H1 (cell line): Measurements from ENCODE around the gene USP16.
"Not testable (repeated sequence)": the region's sequence is repeated elsewhere in the genome, so short reads cannot be mapped to it uniquely, and the experiment has no call there.

Experiments
- ATF3 ChIP-seq: IDR thresholded peaks from 2 replicates; pipeline ENCODE4 v1.6.1; 2011; ENCODE audit warnings: low read depth, mild to moderate bottlenecking, low read length; ENCODE audit not compliant: insufficient read depth
- CHD2 ChIP-seq: IDR thresholded peaks from 2 replicates; pipeline ENCODE4 v1.6.1; 2012; ENCODE audit warnings: low read length, improper control_type of control experiment
- CREB1 ChIP-seq: IDR thresholded peaks from 2 replicates; pipeline ENCODE4 v1.6.1; 2012; ENCODE audit warnings: inconsistent platforms
- CTCF ChIP-seq, 3 experiments: IDR thresholded peaks; 1 replicate in 2 of 3; 2 replicates in 1 of 3; pipeline versions ENCODE4 v1.5.1 to v1.6.1; 2011; ENCODE audit warnings: low read length in 3 of 3, mild to moderate bottlenecking in 3 of 3, inconsistent platforms in 2 of 3, low read depth in 1 of 3, moderate library complexity in 1 of 3; ENCODE audit not compliant: insufficient read depth in 1 of 3; ENCODE audit errors: control extremely low read depth in 1 of 3
- EP300 ChIP-seq, 2 experiments: IDR thresholded peaks; 1 replicate in 1 of 2; 2 replicates in 1 of 2; pipeline ENCODE4 v1.6.1; 2011 to 2012; ENCODE audit warnings: low read depth in 2 of 2, low read length in 2 of 2, mild to moderate bottlenecking in 2 of 2, borderline replicate concordance in 1 of 2, inconsistent platforms in 1 of 2, moderate library complexity in 1 of 2
- EZH2 ChIP-seq: fragments of 200-600 bp; sonication (generic); IDR thresholded peaks from 2 replicates; pipeline ENCODE4 v1.7.1; 2012; ENCODE audit warnings: low read depth, mild to moderate bottlenecking, moderate library complexity, low read length, inconsistent platforms; ENCODE audit not compliant: severe bottlenecking
- FOSL1 ChIP-seq: IDR thresholded peaks from 2 replicates; pipeline ENCODE4 v1.6.1; 2011; ENCODE audit warnings: mild to moderate bottlenecking, low read depth, low read length, moderate library complexity; ENCODE audit not compliant: insufficient read depth
- GABPA ChIP-seq: IDR thresholded peaks from 2 replicates; pipeline ENCODE4 v1.6.1; 2011; ENCODE audit warnings: mild to moderate bottlenecking, low read length, moderate library complexity, borderline replicate concordance; ENCODE audit not compliant: insufficient read depth
- HDAC2 ChIP-seq, 2 experiments: fragments of 300-600 bp in 1 of 2; sonication (generic) in 1 of 2; IDR thresholded peaks; 2 replicates each; pipeline ENCODE4 v1.6.1; 2011 to 2012; ENCODE audit warnings: low read depth in 2 of 2, low read length in 2 of 2, mild to moderate bottlenecking in 2 of 2, moderate library complexity in 2 of 2, borderline replicate concordance in 1 of 2, inconsistent platforms in 1 of 2
- NRF1 ChIP-seq: IDR thresholded peaks from 2 replicates; pipeline ENCODE4 v1.6.1; 2011; ENCODE audit warnings: mild to moderate bottlenecking, low read depth, low read length, improper control_type of control experiment
- POLR2A ChIP-seq, 2 experiments: IDR thresholded peaks; 1 replicate in 1 of 2; 2 replicates in 1 of 2; pipeline ENCODE4 v1.6.1; 2011; ENCODE audit warnings: low read depth in 2 of 2, low read length in 2 of 2, mild to moderate bottlenecking in 2 of 2; ENCODE audit errors: control extremely low read depth in 1 of 2
- POU5F1 ChIP-seq: IDR thresholded peaks from 2 replicates; pipeline ENCODE4 v1.6.1; 2011; ENCODE audit warnings: low read depth, mild to moderate bottlenecking, low read length, moderate library complexity
- SP1 ChIP-seq: IDR thresholded peaks from 2 replicates; pipeline ENCODE4 v1.6.1; 2011; ENCODE audit warnings: low read depth, low read length
- YY1 ChIP-seq: IDR thresholded peaks from 2 replicates; pipeline ENCODE4 v1.6.1; 2011; ENCODE audit warnings: low read depth, mild to moderate bottlenecking, low read length

GRCh38 chr21:28988146-28988545, 36.3 kb upstream of the USP16 start:
- not testable (repeated sequence) for TF ChIP-seq POLR2A (IDR thresholded peaks at IDR 0.05; ENCODE audit: control extremely low read depth in 1 of 2, low read depth in 2 of 2, low read length in 2 of 2); FOSL1; SP1; CREB1; CTCF (IDR thresholded peaks at IDR 0.05; ENCODE audit: control extremely low read depth in 1 of 3, insufficient read depth in 1 of 3, low read depth in 1 of 3, low read length in 3 of 3); GABPA; ATF3; POU5F1; NRF1; HDAC2 (IDR thresholded peaks at IDR 0.05; ENCODE audit: borderline replicate concordance in 1 of 2, low read depth in 2 of 2, low read length in 2 of 2); YY1; EZH2; EP300 (IDR thresholded peaks at IDR 0.05; ENCODE audit: borderline replicate concordance in 1 of 2, low read depth in 2 of 2, low read length in 2 of 2); CHD2
